Measurements from ENCODE around the gene ZBTB21.

DNA sequence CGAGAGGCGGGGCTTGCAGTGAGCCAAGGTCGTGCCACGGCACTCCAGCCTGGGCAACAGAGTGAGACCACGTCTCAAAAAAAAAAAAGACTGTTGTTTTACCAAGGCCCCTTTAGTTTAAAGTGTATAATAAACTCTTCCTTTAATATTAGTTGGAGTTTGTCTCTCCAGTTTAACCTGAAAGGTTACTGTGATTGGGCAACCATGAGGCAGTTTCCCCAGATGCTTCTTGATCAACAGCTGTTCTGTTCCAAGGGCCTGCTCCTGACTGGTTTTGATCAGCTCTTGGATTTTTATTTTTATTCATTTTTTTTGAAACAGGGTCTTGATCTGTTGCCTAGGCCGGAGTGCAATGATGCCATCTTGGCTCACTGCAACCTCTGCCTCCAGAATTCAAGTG lies 38.3 kb downstream of the ZBTB21 start:
- TF ChIP-seq, protein P1, sequence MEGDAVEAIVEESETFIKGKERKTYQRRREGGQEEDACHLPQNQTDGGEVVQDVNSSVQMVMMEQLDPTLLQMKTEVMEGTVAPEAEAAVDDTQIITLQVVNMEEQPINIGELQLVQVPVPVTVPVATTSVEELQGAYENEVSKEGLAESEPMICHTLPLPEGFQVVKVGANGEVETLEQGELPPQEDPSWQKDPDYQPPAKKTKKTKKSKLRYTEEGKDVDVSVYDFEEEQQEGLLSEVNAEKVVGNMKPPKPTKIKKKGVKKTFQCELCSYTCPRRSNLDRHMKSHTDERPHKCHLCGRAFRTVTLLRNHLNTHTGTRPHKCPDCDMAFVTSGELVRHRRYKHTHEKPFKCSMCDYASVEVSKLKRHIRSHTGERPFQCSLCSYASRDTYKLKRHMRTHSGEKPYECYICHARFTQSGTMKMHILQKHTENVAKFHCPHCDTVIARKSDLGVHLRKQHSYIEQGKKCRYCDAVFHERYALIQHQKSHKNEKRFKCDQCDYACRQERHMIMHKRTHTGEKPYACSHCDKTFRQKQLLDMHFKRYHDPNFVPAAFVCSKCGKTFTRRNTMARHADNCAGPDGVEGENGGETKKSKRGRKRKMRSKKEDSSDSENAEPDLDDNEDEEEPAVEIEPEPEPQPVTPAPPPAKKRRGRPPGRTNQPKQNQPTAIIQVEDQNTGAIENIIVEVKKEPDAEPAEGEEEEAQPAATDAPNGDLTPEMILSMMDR (IDR thresholded peaks at IDR 0.05) = no peak
- TF ChIP-seq POLR2A (IDR thresholded peaks at IDR 0.05) (no peak), EP300 (IDR thresholded peaks at IDR 0.05) (no peak)
